ENCODE results near the gene TRPM1.
"Not testable (repeated sequence)": the region's sequence is repeated elsewhere in the genome, so short reads cannot be mapped to it uniquely, and the experiment has no call there.

The TRPM1 gene

DNA sequence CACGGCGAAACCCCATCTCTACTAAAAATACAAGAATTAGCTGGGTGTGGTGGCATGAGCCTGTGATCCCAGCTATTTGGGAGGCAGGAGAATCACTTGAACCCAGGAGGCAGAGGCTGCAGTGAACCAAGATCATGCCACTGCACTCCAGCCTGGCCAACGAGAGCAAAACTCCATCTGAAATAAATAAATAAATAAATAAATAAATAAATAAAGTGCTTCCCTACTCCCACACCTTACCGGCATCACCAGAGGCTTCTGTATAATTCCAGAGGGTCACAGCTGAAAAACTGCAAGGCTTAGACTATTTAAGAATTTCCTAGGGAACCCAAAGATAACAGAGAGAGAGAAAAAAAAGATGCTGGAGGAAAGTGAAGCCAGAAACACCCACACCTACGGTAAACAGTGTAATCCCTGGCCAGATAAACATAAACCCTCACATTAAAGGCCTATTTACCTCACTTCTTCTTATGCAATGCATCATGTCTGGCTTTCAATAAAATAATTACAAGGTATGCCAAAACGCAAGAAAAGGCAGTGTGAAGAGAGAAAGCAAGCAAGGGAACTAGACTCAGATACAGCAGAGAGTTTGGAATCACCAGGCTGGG is 15.0 kb upstream of the TRPM1 start:
- no peak for DNase-seq (ENCODE audit: low spot score)

DNA sequence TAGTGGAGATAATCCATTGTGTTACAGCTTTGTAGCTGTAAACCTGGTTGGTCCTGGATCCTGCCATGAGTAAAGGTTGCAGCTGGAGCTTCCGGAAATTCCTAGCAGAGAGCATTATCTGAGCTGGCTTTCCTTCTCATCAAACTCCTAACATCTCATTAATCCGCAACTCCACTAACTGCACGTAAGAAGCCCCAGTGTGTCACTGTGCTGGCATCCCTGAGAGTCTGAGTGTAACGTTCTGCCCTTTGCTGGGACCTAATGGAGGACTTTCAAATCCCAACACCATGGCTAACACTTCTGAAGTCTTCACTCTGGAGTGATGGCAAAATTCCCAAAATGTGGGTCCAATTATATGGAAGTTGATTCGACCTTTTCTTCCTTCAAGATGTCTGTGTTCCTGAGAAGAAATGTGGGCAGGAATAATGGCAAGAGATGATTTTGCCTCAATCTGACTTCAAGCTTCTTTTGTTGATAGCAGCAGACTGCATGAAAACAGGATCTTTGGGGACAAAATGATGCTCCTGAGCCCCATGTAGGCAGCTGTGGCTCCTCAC is 9.6 kb upstream of the TRPM1 start:
- no peak for DNase-seq (ENCODE audit: low spot score)

- no peak for DNase-seq (ENCODE audit: low spot score)
These were observed 7.3 kb upstream of the TRPM1 start for GRCh38 chr15:31108836-31109235.

DNA sequence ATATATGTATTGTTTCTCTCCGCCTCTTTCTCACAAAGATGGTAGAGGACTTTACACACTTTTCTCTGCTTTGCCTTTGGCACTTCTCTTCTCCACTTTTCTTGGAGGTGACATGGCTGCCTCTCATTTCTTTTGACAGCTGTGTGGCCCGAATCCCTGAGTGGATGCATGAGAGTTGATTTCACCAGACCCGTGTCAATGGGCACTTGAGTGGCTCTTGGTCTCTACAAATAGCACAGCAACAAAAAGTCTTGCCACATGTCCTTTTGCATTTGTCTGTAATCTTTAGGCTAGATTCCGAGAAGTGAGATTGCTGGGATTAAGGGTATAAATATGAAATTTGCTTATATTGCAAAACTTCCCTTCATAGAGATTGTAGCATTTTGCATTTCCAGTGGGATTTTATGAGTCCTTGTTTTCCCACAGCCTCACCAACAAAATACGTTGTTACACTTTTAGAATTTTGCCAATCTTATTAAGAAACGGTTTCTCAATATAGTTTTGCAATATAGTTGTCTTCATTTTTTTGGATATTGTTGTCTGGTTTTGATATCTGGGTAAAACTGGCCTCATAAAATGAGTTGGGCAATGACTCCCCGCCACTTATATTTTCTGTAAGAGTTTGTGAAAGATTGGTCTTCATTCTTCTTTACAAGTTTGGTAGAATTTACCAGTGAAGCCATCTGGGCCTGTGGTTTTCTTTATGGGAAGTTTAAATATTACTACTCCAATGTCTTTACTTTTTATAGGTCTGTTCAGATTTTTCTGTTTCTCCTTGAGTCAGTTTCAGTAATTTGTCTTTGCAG is 5.2 kb upstream of the TRPM1 start:
- DNase-seq (ENCODE audit: low spot score), result no peak

- no peak for DNase-seq (ENCODE audit: low spot score)
These were observed 2.5 kb upstream of the TRPM1 start for GRCh38 chr15:31104003-31104402.

DNA sequence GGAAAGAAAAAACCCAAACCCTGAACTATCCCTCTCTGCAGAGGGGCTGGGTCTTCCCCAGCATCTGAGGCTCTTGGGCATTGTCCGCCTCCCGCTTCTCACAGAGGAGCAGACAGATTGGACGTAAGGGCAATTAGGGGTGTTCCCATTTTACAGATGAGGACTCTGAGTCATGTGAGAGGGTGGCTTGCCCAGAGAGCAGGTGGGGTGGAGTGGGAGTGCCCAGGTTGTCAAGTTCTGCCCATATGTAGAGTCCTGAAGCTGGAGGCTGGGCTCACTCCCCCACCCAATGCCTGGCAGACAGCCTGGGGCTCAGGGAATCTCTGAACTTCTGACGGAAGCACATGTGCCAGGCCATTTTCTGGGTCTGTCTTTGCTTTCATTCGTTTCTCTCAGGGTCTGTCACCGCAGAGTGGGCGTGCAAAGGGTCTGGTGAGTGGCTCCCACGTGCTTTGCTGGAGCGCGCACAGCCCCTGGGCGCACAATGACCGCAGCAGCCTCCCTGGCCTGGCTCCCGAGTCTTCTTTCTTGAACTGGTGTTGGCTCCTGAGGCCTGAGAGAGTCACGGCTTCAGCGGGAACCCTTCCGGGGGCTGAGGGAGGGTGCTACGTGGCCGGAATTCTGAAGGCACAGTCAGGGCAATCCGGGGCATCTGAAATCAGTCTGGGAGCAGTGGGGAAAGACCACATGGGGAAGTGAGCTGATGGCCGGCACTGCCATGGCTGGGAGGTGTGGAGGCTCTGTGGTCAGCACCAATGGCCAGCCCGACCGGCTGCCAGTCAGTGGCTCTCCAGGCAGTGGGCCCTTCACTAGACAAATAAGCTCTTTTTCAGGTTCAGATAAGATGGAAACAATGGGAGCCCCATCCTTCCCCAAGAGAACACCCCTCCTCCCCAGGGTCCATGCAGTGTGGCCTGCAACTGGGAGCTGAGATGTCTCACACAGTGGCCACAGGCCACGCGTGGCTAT is 1.1 kb upstream of the TRPM1 start:
- no peak for DNase-seq (ENCODE audit: low spot score)

DNA sequence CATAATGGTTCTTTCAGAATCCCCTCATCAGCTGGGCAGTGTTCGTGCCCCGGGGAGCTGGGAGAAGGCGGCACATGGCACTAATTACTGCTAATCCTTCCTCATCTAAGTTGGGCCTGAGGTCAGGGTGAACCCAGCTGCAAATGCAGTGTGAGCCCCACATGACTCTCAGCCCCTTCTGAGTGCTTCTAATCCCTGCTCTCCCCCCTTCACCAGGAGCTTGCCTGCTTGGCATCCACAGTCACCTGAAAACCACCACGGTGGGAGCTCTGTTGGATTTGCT is 455 bp upstream of the TRPM1 start:
- DNase-seq (ENCODE audit: low spot score), result no peak

DNA sequence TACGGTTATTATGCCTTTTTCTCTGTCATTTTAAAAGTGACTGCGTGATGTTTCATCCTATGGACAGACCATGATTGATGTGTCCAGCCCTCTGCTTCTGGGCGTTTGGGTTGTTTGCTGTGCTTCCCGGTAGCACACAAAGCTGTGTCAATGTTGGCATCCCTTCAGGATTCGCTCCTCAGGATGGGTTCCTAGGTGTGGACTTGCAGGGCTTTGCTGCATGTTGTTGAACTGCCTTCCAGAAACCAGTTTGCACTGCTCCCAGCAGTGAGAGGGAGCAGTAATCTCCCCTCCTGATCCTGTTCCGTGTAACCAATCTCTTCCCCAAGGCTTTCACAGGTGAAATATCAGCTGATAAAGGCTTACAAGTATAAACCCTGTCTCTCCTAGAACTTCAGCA is 787 bp downstream of the TRPM1 start:
- no peak for DNase-seq (ENCODE audit: low spot score)

DNA sequence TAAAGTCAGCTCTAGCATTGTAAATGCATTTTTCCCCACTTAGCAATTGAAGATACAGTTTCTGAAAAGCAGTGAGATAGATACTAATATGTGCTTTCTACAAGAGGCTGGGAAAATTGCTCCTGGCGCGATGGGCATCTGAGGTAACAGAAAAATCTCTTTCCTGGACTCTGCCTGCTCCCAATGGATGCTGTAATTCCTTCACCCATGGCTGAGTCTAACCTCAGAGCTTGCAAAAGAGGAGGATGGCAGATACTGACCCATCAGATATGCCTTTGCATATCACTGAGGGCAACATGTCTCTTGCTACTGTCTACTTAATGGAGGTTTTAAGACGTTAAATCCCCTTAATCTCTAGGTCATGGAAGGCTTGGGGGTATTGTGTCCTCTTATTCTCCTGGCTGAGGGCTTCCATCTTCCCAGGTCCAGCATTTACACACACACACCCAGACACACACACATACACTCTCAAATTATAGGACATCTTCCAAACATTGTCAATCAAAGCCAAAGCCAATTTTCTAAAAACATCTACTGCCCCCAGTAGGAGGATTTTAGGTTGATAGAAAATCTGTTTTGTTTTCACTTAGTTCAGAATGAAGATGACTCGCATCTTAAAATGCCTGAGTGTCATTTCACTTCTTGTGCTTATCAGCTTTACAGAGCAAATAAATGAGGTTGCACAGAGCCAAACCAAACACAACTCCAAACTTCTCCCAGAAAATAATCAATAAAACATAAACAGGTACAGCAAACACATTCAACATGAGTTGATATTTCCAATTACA is 2.4 kb downstream of the TRPM1 start:
- DNase-seq (ENCODE audit: low spot score), result no peak

DNA sequence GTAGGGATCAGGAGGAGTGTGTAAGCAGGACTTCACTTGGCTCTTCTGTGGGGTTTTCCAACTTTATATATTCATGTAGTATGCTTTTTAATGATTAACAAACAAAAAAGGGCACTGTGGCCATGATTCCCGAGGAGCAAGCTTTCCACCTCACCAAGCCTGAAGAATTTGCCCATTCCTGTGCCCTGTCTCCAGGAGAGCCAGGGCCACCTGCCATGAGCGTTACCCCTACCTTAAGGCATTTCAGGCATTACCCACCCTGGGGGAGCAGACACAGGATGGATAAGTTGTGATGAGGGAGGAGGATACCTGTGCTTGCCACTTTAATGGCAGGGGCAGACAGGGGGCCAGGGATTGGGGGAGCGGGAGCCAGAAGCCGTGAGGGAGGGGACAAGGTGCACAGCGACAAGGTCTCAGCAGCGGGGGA is 3.0 kb downstream of the TRPM1 start:
- DNase-seq (ENCODE audit: low spot score), result no peak

- DNase-seq (ENCODE audit: low spot score), result no peak
These were observed 5.0 kb downstream of the TRPM1 start for GRCh38 chr15:31096563-31096962.

DNA sequence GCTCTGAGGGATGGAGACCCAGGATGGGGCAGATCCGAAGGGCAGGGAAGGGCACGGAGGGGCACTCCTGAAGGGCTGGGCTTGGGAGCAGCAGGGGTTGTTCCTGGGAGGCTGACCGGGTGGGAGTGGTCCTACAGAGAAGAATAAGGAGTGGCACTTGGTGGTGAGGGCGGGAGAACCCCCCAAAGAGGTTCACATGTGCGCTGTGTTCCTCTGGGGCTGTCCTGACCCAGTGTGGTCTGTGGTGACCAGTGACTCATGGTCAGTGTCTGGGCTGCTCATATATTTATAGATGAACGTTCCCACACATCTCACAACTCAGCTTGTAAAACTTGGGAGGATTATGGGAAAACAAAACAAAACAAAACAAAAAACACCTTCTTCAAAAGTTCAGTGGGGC is 10.0 kb downstream of the TRPM1 start:
- DNase-seq (ENCODE audit: low spot score), result peak; percentile 56

DNA sequence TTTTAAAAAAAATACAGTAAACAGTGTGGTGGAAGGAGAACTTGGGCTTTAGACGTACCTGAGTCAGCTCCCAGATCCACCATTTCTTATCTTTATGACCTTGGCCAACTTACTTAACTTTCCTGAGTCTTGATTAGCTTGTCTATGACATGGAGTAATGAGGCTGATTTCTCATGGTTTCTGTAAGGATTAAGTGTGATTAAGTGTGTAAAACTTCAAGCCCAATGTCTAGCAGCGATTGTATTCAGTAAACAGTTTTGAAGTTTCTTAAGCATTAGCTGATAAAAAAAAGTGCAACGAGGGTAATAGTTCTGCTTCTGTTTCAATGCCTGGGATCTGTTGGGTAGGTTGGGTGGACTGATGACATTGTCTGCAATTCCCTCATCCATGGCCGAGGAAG is 10.8 kb downstream of the TRPM1 start:
- no peak for DNase-seq (ENCODE audit: low spot score)

- no peak for DNase-seq (ENCODE audit: low spot score)
These were observed 12.0 kb downstream of the TRPM1 start for GRCh38 chr15:31089368-31090047.

GRCh38 chr15:31088672-31089367 is 12.7 kb downstream of the TRPM1 start:
- no peak for DNase-seq (ENCODE audit: low spot score)

DNA sequence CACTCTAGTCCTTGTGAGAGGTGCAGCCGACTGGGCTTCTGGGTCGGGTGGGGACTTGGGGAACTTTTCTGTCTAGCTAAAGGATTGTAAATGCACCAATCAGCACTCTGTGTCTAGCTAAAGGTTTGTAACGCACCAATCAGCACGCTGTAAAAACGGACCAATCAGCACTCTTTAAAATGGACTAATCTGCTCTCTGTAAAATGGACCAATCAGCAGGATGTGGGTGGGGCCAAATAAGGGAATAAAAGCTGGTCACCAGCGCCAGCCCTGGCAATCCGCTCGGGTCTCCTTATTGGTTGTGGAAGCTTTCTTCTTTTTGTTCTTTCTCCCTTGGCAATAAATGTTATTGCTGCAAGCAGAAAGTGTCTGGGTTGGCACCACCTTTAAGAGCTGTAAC is 13.5 kb downstream of the TRPM1 start:
- not testable (repeated sequence) for DNase-seq (ENCODE audit: low spot score)

- DNase-seq (ENCODE audit: low spot score), result no peak
These were observed 15.2 kb downstream of the TRPM1 start for GRCh38 chr15:31086344-31086743.

DNA sequence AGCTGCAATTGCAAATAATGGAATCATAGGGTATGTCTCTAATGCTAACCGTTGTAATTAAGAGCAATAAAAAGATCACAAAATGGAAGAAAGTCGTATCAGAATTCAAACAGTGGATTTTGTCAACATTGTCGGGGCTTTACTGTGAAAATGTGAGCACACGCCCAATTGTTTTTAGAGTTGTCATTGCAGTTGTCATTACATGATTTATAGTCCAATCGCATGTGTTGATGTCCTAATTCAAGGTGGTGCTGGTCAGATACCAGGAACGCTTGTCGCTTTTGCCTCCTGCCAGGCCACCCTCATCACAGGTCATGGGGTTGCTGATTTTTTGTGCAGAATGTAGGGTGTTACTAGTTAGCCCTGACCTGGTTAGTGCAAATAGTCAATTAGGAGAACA is 16.2 kb downstream of the TRPM1 start:
- DNase-seq (ENCODE audit: low spot score), result no peak

- no peak for DNase-seq (ENCODE audit: low spot score)
These were observed 17.3 kb downstream of the TRPM1 start for GRCh38 chr15:31084176-31084575.

DNA sequence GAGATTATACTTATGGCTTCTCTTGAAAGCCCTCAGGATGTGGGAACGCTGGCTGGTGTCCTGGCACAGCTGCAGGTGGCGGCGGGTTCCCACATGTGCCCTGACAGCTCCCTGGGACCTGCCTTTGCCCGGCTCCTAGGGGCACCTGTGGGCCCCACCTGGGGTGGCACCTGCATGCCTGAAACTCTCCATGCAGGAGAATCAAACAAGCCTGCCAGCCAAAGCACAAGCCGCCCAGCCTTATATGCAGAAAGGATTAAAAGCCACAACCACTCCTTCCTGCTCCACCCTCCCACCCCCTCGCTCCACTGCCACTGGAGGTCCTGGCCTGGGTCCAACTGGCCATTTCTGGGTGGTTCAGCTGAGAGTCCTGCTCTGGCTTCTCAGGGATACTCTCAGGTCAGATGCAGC is 18.1 kb downstream of the TRPM1 start:
- DNase-seq (ENCODE audit: low spot score), result no peak
